ENCODE results near the gene SNHG17. TPM values are rescaled to one million over a fixed set of nuclear protein-coding genes. Genes with fewer than 3 reads are reported as not detected.

Gene SNHG17
- total and polyA plus RNA-seq, 9 of the 15 experiments (the other 6 are each of a cell fraction or from before 2014, with no cell fraction given): 29.8 to 106 (median 57.7) TPM

- TF ChIP-seq GTF3C2 (IDR thresholded peaks at IDR 0.05; ENCODE audit: borderline replicate concordance, extremely low read depth, insufficient read length) (no peak), KHSRP (IDR thresholded peaks at IDR 0.05) (no peak), NR1H2 (CRISPR knock-in tag; IDR thresholded peaks at IDR 0.05) (no peak), ZNF79 (CRISPR knock-in tag; IDR thresholded peaks at IDR 0.05; ENCODE audit: low read depth) (no peak), ZKSCAN8 (CRISPR knock-in tag; IDR thresholded peaks at IDR 0.05) (no peak), ETV5 (CRISPR knock-in tag; IDR thresholded peaks at IDR 0.05; ENCODE audit: low read depth) (no peak), MAX (CRISPR knock-in tag; IDR thresholded peaks at IDR 0.05) (no peak), HMGXB4 (CRISPR knock-in tag; IDR thresholded peaks at IDR 0.05) (no peak), XRCC5 (IDR thresholded peaks at IDR 0.05; ENCODE audit: low read depth, low read length) (no peak), ZSCAN32 (CRISPR knock-in tag; IDR thresholded peaks at IDR 0.05) (no peak), ZNF76 (CRISPR knock-in tag; IDR thresholded peaks at IDR 0.05; ENCODE audit: borderline replicate concordance) (no peak), SRSF7 (optimal IDR thresholded peaks at IDR 0.05; ENCODE audit: low read depth, low read length) (no peak), HNRNPUL1 (IDR thresholded peaks at IDR 0.05; ENCODE audit: low read length) (no peak), ZBTB8A (IDR thresholded peaks at IDR 0.05; ENCODE audit: partially characterized antibody) (no peak), SLC30A9 (CRISPR knock-in tag; IDR thresholded peaks at IDR 0.05) (no peak), HOMEZ (CRISPR knock-in tag; IDR thresholded peaks at IDR 0.05) (no peak), NCOR1 (IDR thresholded peaks at IDR 0.05) (peak; percentile 56), ESRRB (CRISPR knock-in tag; IDR thresholded peaks at IDR 0.05; ENCODE audit: borderline replicate concordance) (no peak), NFIX (CRISPR knock-in tag; IDR thresholded peaks at IDR 0.05; ENCODE audit: low read depth) (no peak), DLX4 (CRISPR knock-in tag; IDR thresholded peaks at IDR 0.05) (no peak), TSC22D4 (tag; IDR thresholded peaks at IDR 0.05) (no peak)
Observed at GRCh38 chr20:38460040-38460623, 25.0 kb upstream of the SNHG17 start (continued).

Data from K562 (cell line).